Eye (tissue), 1 donor: ENCODE measurements around the gene KIF26B.
"Not testable (repeated sequence)": the region's sequence is repeated elsewhere in the genome, so short reads cannot be mapped to it uniquely, and the experiment has no call there.

Experiments
- DNase-seq: peaks from one replicate; pipeline ENCODE4 v3.0.0-alpha.2; 2015

KIF26B gene

GRCh38 chr1:245397771-245398170 lies 243.0 kb downstream of the KIF26B start:
- no peak for DNase-seq

- no peak for DNase-seq
Measured at GRCh38 chr1:245398180-245398579, 243.4 kb downstream of the KIF26B start.

- no peak for DNase-seq
Measured at GRCh38 chr1:245401881-245402587, 247.2 kb downstream of the KIF26B start.

- DNase-seq, result not testable (repeated sequence)
Measured at GRCh38 chr1:245402998-245403397, 248.2 kb downstream of the KIF26B start.

GRCh38 chr1:245404527-245404926 lies 249.7 kb downstream of the KIF26B start:
- no peak for DNase-seq

- peak; percentile 46 for DNase-seq
Measured at GRCh38 chr1:245404952-245405351, 250.2 kb downstream of the KIF26B start.

GRCh38 chr1:245406426-245406825 lies 251.6 kb downstream of the KIF26B start:
- DNase-seq, result no peak

- no peak for DNase-seq
Measured at GRCh38 chr1:245407983-245408382, 253.2 kb downstream of the KIF26B start.

- no peak for DNase-seq
Measured at GRCh38 chr1:245409341-245410195, 254.8 kb downstream of the KIF26B start.

GRCh38 chr1:245411245-245412036 lies 256.7 kb downstream of the KIF26B start:
- no peak for DNase-seq

- no peak for DNase-seq
Measured at GRCh38 chr1:245412306-245412705, 257.5 kb downstream of the KIF26B start.

GRCh38 chr1:245416781-245417180 lies 262.0 kb downstream of the KIF26B start:
- DNase-seq, result no peak

GRCh38 chr1:245418077-245418476 lies 263.3 kb downstream of the KIF26B start:
- DNase-seq, result no peak

- peak; percentile 46 for DNase-seq
Measured at GRCh38 chr1:245419461-245419978, 264.7 kb downstream of the KIF26B start.

- no peak for DNase-seq
Measured at GRCh38 chr1:245419989-245420388, 265.2 kb downstream of the KIF26B start.

GRCh38 chr1:245420926-245421325 lies 266.1 kb downstream of the KIF26B start:
- no peak for DNase-seq

- DNase-seq, result no peak
Measured at GRCh38 chr1:245428681-245429080, 273.9 kb downstream of the KIF26B start.

GRCh38 chr1:245431706-245432105 lies 276.9 kb downstream of the KIF26B start:
- no peak for DNase-seq

GRCh38 chr1:245432228-245432875 lies 277.6 kb downstream of the KIF26B start:
- no peak for DNase-seq

- DNase-seq, result no peak
Measured at GRCh38 chr1:245433561-245433960, 278.8 kb downstream of the KIF26B start.

GRCh38 chr1:245434280-245434679 lies 279.5 kb downstream of the KIF26B start:
- no peak for DNase-seq

GRCh38 chr1:245436407-245436806 lies 281.6 kb downstream of the KIF26B start:
- no peak for DNase-seq
